ENCODE results near the gene CCNK.

Gene CCNK

GRCh38 chr14:99527026-99527425, 45.8 kb downstream of the CCNK start:
- Histone ChIP-seq H3K4me3 (ENCODE audit: low read depth, low read length) (no peak overlapping the region), H3K27ac (no peak overlapping the region), H3K36me3 (replicated peaks) (no peaks in the 10 kb centered on the region), H3K27me3 (replicated peaks) (no peaks in the 10 kb centered on the region)
- in situ Hi-C loops (cut with HindIII; ENCODE audit: low pct_ligation_motif_present, low sequenced_read_pairs) = no loop called here
- DNase-seq = no peak
- no peak for TF ChIP-seq CTCF (IDR thresholded peaks at IDR 0.05; ENCODE audit: low read depth, low read length, missing control alignments)

GRCh38 chr14:99527427-99528076, 46.3 kb downstream of the CCNK start:
- H3K27ac ChIP-seq = no peak overlapping the region
- in situ Hi-C loops (cut with HindIII; ENCODE audit: low pct_ligation_motif_present, low sequenced_read_pairs) = no loop called here
- no peak for TF ChIP-seq CTCF (IDR thresholded peaks at IDR 0.05; ENCODE audit: low read depth, low read length, missing control alignments)
- no peak for DNase-seq
- no peaks in the 10 kb centered on the region for H3K27me3 ChIP-seq (replicated peaks)
- no peaks in the 10 kb centered on the region for H3K36me3 ChIP-seq (replicated peaks)
- no peak overlapping the region for H3K4me3 ChIP-seq (ENCODE audit: low read depth, low read length)

- TF ChIP-seq CTCF (IDR thresholded peaks at IDR 0.05; ENCODE audit: low read depth, low read length, missing control alignments) = no peak
- in situ Hi-C loops (cut with HindIII; ENCODE audit: low pct_ligation_motif_present, low sequenced_read_pairs) = no loop called here
- no peak for DNase-seq
- H3K27ac ChIP-seq = no peak overlapping the region
- H3K4me3 ChIP-seq (ENCODE audit: low read depth, low read length) = no peak overlapping the region
- no peaks in the 10 kb centered on the region for H3K27me3 ChIP-seq (replicated peaks)
- no peaks in the 10 kb centered on the region for H3K36me3 ChIP-seq (replicated peaks)
These were observed 48.7 kb downstream of the CCNK start for GRCh38 chr14:99529899-99530298.

GRCh38 chr14:99530407-99531155, 49.4 kb downstream of the CCNK start:
- no peaks in the 10 kb centered on the region for H3K36me3 ChIP-seq (replicated peaks)
- no peak for TF ChIP-seq CTCF (IDR thresholded peaks at IDR 0.05; ENCODE audit: low read depth, low read length, missing control alignments)
- H3K27ac ChIP-seq = peak overlapping the region; percentile 1
- DNase-seq = no peak
- H3K27me3 ChIP-seq (replicated peaks) = no peaks in the 10 kb centered on the region
- in situ Hi-C loops (cut with HindIII; ENCODE audit: low pct_ligation_motif_present, low sequenced_read_pairs) = no loop called here
- H3K4me3 ChIP-seq (ENCODE audit: low read depth, low read length) = no peak overlapping the region

GRCh38 chr14:99531251-99532096, 50.3 kb downstream of the CCNK start:
- DNase-seq = peak; percentile 36
- Histone ChIP-seq H3K4me3 (ENCODE audit: low read depth, low read length) (no peak overlapping the region), H3K27ac (peak overlapping the region; percentile 1), H3K27me3 (replicated peaks) (no peaks in the 10 kb centered on the region), H3K36me3 (replicated peaks) (no peaks in the 10 kb centered on the region)
- in situ Hi-C loops (cut with HindIII; ENCODE audit: low pct_ligation_motif_present, low sequenced_read_pairs) = no loop called here
- no peak for TF ChIP-seq CTCF (IDR thresholded peaks at IDR 0.05; ENCODE audit: low read depth, low read length, missing control alignments)

Measured in brain microvascular endothelial cell (primary cell).